T-helper 2 cell treated with Interferon-gamma antibody and Interleukin-4, amounts not matched to agents 5 μg/mL and 100 μg/mL, for 36 hours (primary cell): ENCODE results near the gene FAM117A.
A peak's percentile ranks its signal among the peaks of the same experiment; 100 is the strongest.

Experiments used
- DNase-seq: peaks from one replicate; pipeline ENCODE4 v3.0.0; 2021; ENCODE audit warnings: low spot score
- H3K27ac Mint-ChIP-seq: one replicate; pipeline ENCODE4 v1.8.0; 2021; ENCODE audit warnings: mild to moderate bottlenecking, mixed read lengths
- H3K27me3 Mint-ChIP-seq: one replicate; pipeline ENCODE4 v1.8.0; 2021; ENCODE audit warnings: low read depth, mixed read lengths
- H3K36me3 Mint-ChIP-seq: one replicate; pipeline ENCODE4 v1.8.0; 2021; ENCODE audit warnings: low read depth, mixed read lengths
- H3K4me1 Mint-ChIP-seq: one replicate; pipeline ENCODE4 v1.8.0; 2021; ENCODE audit warnings: low read depth, mixed read lengths
- H3K4me3 Mint-ChIP-seq: one replicate; pipeline ENCODE4 v1.8.0; 2022; ENCODE audit warnings: mild to moderate bottlenecking, moderate library complexity, mixed read lengths
- H3K9me3 Mint-ChIP-seq: one replicate; pipeline ENCODE4 v1.8.0; 2021; ENCODE audit warnings: mixed read lengths

FAM117A gene

GRCh38 chr17:49698005-49698404, 65.9 kb downstream of the FAM117A start:
- Mint-ChIP-seq H3K27me3 (no peaks in the 10 kb centered on the region), H3K4me3 (no peak overlapping the region), H3K9me3 (no peaks in the 10 kb centered on the region), H3K27ac (no peak overlapping the region), H3K36me3 (peaks cover 22% of the 10 kb centered on the region), H3K4me1 (peaks cover 22% of the 10 kb centered on the region)
- DNase-seq = no peak

GRCh38 chr17:49696233-49696761, 67.6 kb downstream of the FAM117A start:
- Mint-ChIP-seq H3K36me3 (peaks cover 17% of the 10 kb centered on the region), H3K4me1 (peaks cover 22% of the 10 kb centered on the region), H3K4me3 (peak overlapping the region; percentile 52), H3K27me3 (no peaks in the 10 kb centered on the region), H3K9me3 (no peaks in the 10 kb centered on the region), H3K27ac (peak overlapping the region; percentile 84)
- DNase-seq = peak; percentile 88

DNA sequence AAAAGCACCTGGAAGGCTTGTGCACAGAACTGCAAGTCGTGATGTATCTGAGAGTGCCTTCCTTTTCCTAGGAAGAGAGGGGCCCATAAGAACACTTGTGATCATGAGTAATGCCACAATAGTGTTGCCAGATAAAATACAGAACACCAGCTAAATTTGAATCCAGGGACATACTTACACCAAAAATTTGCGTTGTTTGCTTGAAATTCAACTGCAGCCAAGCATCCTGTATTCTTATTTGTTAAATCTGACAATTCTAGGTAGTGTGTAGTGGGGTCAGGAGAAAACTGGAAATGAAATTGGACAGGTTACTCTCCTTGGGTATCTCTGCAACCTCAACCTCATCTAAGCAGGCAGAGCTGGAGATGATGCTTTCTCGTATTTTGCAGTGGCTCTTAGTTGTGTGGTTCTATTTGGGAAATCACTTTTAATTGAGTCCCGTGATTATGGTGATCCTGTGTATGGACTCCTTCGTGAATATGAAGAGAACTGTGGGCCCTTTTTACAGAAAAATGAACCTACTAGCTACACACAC, 68.2 kb downstream of the FAM117A start:
- Mint-ChIP-seq H3K9me3 (no peaks in the 10 kb centered on the region), H3K4me3 (peak overlapping the region; percentile 52), H3K4me1 (peaks cover 22% of the 10 kb centered on the region), H3K27me3 (no peaks in the 10 kb centered on the region), H3K27ac (peak overlapping the region; percentile 84), H3K36me3 (peaks cover 11% of the 10 kb centered on the region)
- no peak for DNase-seq

DNA sequence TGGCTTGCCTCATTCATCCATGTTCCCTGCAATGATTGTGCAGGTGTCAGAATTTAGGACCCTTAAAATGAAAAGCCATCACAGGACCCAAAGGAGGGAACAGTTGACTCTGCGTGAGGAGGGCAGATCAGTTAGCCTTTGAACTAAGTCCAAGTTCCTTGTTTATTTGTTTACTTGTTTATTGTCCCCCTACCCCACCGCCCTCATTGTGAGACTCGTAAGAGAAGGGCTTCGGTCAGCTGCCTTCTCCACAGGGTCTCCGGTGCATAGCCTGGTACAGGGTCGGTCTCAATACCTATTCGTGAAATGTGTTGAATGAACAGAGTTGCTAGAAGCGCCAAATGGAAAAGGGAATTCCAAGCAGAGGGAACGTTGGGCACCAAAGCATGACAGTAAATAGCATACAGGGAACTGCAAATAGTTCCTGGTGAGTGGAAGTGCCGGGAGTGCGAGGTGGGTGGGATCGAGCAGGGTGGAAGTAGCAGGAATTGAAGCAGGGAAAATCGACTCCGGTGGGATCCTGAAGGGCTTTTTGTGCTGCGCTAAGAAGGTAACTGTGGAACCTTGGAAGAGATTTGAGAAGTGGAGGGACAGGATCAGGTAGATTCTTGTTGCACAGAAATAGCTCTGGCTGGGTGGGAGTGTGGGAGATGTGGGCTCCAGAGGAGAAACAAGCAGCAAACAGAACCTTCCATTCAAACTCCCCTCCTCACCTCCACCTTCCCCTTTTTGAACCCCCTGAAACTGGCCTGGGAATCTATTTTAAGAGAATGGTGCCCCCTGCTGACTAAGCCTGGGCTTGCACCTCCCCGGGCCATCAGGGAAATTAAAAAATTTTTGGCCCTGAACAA, 68.9 kb downstream of the FAM117A start:
- Mint-ChIP-seq H3K36me3 (peaks cover 4% of the 10 kb centered on the region), H3K4me3 (peak overlapping the region; percentile 52), H3K9me3 (no peaks in the 10 kb centered on the region), H3K27ac (peak overlapping the region; percentile 28), H3K4me1 (peaks cover 22% of the 10 kb centered on the region), H3K27me3 (no peaks in the 10 kb centered on the region)
- peak; percentile 56 for DNase-seq

- no peaks in the 10 kb centered on the region for H3K27me3 Mint-ChIP-seq
- DNase-seq = no peak
Measured at GRCh38 chr17:49692751-49693150, 71.2 kb downstream of the FAM117A start.

DNA sequence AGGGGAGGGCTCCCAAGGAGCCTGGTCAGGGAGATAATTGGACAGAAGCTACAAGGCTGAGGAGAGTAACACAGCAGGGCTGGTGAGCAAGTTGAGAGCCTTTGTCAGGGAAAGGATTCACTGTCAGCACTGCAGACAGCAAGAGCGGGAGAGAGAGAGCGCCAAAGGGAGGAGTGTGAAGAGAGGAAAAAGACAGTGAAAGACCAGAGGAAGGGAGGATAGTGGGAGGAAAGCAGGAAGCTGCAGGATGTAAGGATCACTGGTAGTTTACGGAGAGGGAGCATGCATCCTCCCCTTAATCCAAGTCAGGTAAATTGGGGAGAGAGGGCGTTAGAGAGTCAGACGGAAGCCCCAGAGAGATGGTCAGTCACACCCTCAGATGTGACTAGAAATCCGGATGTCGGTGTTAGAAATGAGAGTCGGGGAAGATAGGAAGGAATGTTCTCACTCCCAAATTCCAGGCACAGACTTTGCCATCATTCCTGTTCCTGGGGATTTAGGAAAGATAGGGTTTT, 72.2 kb downstream of the FAM117A start:
- Mint-ChIP-seq H3K27me3 (no peaks in the 10 kb centered on the region), H3K36me3 (peaks cover 3% of the 10 kb centered on the region), H3K9me3 (peaks cover 5% of the 10 kb centered on the region), H3K27ac (peak overlapping the region; percentile 23), H3K4me1 (peaks cover 36% of the 10 kb centered on the region), H3K4me3 (no peak overlapping the region)
- no peak for DNase-seq

More at GRCh38 chr17:49692751-49693150, 71.2 kb downstream of the FAM117A start:
- Mint-ChIP-seq H3K27ac (no peak overlapping the region), H3K9me3 (peaks cover 5% of the 10 kb centered on the region), H3K4me1 (peaks cover 30% of the 10 kb centered on the region), H3K4me3 (no peak overlapping the region), H3K36me3 (peaks cover 3% of the 10 kb centered on the region)

DNA sequence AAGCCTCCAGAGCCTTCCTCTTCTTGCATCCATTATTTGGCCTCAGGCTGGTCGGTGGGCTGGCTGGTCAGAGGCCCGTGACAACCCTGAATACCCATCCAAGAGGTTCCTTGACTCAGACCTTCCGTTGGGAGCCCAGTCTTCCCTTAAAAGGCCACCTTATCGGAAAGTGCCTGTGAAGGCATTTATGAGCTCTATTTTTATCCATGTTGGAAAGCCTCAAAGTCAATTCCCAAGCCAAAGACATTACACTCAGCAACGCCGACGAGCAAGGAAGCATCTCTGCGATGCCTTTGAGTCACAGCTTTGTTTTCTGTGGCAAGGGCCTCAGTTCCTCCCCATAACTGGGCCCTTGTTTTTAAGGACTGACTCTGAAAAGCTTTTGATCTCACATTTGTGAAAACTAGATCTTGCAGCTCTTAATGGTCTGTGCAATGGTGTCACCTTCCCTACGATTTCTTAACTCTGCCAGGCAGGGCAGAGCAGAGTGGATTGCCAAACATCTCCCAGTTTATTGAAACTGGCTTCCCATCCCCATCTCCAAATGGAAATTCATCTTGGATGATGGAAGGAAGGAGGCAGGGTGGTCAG, 72.8 kb downstream of the FAM117A start:
- Mint-ChIP-seq H3K27me3 (no peaks in the 10 kb centered on the region), H3K9me3 (peaks cover 5% of the 10 kb centered on the region), H3K36me3 (peaks cover 3% of the 10 kb centered on the region), H3K27ac (no peak overlapping the region), H3K4me3 (no peak overlapping the region), H3K4me1 (peaks cover 32% of the 10 kb centered on the region)
- DNase-seq = no peak

DNA sequence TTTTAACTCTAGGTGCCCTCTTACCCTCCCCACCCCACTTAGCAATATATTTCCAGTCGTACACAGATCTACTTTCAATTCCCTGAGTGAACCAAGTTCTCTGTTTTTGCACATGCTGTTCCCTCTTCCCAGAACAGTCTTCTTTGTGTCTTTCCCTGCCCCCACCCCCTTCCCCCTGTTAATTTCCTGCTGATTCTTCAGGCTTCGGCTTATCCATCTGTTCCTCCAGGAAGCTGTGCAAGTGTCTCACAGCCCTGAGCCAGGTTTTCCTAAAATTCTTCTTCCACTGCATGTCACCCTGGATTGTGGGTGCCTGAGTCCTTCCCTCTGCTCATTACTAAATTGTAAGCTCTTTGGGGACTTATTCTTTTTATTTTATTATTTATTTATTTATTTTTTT, 73.7 kb downstream of the FAM117A start:
- Mint-ChIP-seq H3K4me3 (no peak overlapping the region), H3K27me3 (no peaks in the 10 kb centered on the region), H3K9me3 (peaks cover 5% of the 10 kb centered on the region), H3K4me1 (peaks cover 22% of the 10 kb centered on the region), H3K27ac (peak overlapping the region; percentile 34), H3K36me3 (peaks cover 3% of the 10 kb centered on the region)
- DNase-seq = no peak

DNA sequence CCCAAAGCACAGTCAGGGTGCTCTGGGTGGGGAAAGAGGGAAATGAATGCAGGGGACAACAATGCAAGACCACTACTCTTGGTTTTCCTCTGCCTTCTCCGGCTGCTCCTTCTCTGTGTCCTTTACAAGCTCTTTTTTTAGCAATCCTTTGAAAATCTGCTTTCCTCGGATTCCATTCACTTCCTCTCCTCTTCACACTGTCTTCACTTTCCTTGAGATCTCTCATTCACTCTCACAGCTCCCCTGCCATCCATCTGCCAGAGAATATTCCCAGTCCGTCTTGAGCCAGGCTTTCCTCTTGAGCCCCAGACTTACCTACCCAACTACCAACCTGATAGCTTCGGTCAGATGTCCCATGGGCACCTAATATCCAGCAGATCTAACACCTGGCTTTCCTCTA, 75.1 kb downstream of the FAM117A start:
- Mint-ChIP-seq H3K4me3 (peak overlapping the region; percentile 51), H3K4me1 (peaks cover 19% of the 10 kb centered on the region), H3K9me3 (peaks cover 5% of the 10 kb centered on the region), H3K27ac (peak overlapping the region; percentile 74), H3K36me3 (peaks cover 3% of the 10 kb centered on the region), H3K27me3 (no peaks in the 10 kb centered on the region)
- DNase-seq = no peak

DNA sequence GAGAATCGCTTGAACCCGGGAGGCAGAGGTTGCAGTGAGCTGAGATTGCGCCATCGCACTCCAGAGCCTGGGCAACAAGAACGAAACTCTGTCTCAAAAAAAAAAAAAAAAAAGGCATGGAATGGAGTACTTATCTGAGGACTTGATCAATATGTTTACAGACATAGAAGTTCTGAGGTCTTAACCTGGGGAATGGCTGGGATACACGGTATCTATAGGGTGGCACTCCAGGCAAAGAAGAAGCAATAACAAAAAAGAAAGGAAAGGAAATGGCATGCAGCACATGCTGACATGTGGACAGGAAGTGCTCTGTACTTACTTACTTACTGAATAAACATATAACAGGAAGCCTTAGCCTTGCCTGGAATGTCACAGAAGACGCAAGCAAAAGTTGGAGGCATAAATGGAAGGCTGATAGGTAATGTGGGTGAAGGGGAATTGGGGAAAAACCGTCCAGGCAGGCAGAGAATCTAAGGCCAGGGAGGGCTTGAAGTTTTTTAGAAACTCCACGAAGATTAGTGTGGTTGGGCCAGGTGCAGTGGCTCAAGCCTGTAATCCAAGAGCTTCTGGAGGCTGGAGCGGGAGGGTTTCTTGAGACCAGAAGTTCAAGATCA, 75.9 kb downstream of the FAM117A start:
- H3K4me3 Mint-ChIP-seq = peak overlapping the region; percentile 63
- peaks cover 19% of the 10 kb centered on the region for H3K4me1 Mint-ChIP-seq
- H3K27ac Mint-ChIP-seq = peak overlapping the region; percentile 94
- H3K9me3 Mint-ChIP-seq = peaks cover 5% of the 10 kb centered on the region
- peaks cover 3% of the 10 kb centered on the region for H3K36me3 Mint-ChIP-seq
- H3K27me3 Mint-ChIP-seq = no peaks in the 10 kb centered on the region
- DNase-seq = no peak

GRCh38 chr17:49681106-49681979, 82.6 kb downstream of the FAM117A start:
- peaks cover 2% of the 10 kb centered on the region for H3K36me3 Mint-ChIP-seq
- DNase-seq = no peak
- no peak overlapping the region for H3K27ac Mint-ChIP-seq
- peaks cover 5% of the 10 kb centered on the region for H3K27me3 Mint-ChIP-seq
- peaks cover 19% of the 10 kb centered on the region for H3K4me1 Mint-ChIP-seq
- no peaks in the 10 kb centered on the region for H3K9me3 Mint-ChIP-seq
- H3K4me3 Mint-ChIP-seq = no peak overlapping the region

- peaks cover 26% of the 10 kb centered on the region for H3K4me1 Mint-ChIP-seq
- peaks cover 5% of the 10 kb centered on the region for H3K27me3 Mint-ChIP-seq
- H3K4me3 Mint-ChIP-seq = no peak overlapping the region
- H3K36me3 Mint-ChIP-seq = peaks cover 6% of the 10 kb centered on the region
- DNase-seq = no peak
- no peak overlapping the region for H3K27ac Mint-ChIP-seq
- H3K9me3 Mint-ChIP-seq = no peaks in the 10 kb centered on the region
Measured at GRCh38 chr17:49680314-49680713, 83.6 kb downstream of the FAM117A start.
